NCI-H1436 treated with DMSO at 0.1 percent for 48 hours (cell line): ENCODE measurements around the gene ZNF613.
"Not testable (repeated sequence)": the region's sequence is repeated elsewhere in the genome, so short reads cannot be mapped to it uniquely, and the experiment has no call there.

Experiments used
- DNase-seq: peaks from one replicate; lab custom pipeline; 2025; lab: John Stamatoyannopoulos, UW

The ZNF613 gene

GRCh38 chr19:51944798-51945552, 17.7 kb downstream of the ZNF613 start:
- DNase-seq: no peak

GRCh38 chr19:51946602-51947001, 19.3 kb downstream of the ZNF613 start:
- no peak for DNase-seq

- DNase-seq: no peak
Observed at GRCh38 chr19:51948975-51949374, 21.7 kb downstream of the ZNF613 start.

DNA sequence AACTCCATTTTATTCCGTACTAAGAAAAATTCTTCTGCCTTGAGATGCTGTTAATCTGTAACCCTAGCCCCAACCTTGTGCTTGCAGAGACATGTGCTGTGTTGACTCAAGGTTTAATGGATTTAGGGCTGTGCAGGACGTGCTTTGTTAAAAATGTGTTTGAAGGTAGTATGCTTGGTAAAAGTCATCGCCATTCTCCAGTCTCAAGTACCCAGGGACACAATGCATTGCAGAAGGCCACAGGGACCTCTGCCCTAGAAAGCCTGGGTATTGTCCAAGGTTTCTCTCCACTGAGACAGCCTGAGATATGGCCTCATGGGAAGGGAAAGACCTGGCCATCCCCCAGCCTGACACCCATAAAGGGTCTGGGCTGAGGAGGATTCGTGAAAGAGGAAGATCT, 30.6 kb downstream of the ZNF613 start:
- DNase-seq: not testable (repeated sequence)

- no peak for DNase-seq
Observed at GRCh38 chr19:51959791-51960190, 32.5 kb downstream of the ZNF613 start.

- DNase-seq: not testable (repeated sequence)
Observed at GRCh38 chr19:51960621-51961233, 33.5 kb downstream of the ZNF613 start.

GRCh38 chr19:51965583-51965982, 38.3 kb downstream of the ZNF613 start:
- no peak for DNase-seq

GRCh38 chr19:51970718-51971117, 43.4 kb downstream of the ZNF613 start:
- DNase-seq: no peak

DNA sequence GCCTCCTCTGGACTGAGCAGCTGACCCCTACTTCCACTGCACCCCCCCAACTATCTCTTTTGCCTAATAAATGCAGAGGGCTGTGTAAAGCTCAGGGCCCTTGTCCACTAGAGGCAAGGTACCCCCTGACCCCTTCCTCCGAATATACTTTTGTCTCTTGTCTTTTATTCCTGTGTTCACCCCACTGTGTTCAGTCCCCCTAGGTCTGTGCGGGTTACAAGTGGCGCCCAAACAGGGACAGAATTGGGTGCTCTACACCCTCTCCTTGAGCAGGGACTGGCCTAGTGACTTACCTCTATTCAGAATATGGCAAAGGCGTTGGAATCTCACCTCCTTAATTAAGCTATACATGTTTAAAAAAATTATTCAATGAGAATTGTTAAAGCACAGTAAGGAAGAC, 44.4 kb downstream of the ZNF613 start:
- no peak for DNase-seq

DNA sequence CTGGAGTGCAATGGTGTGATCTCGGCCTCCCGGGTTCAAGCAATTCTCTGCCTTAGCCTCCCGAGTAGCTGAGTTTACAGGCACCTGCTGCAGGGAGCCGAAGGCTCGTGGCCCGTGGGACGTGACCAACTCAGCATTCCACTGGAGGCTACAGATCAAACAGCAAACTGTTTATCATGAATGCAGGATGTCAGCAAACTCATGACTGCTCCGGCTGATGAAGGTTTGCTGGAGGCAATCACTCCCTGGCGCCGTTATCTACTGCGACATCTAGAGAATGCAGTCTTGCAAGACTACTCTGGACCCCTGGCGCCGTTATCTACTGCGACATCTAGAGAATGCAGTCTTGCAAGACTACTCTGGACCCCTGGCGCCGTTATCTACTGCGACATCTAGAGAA, 48.5 kb downstream of the ZNF613 start:
- DNase-seq: not testable (repeated sequence)

- DNase-seq: no peak
Observed at GRCh38 chr19:51976852-51977251, 49.6 kb downstream of the ZNF613 start.

- no peak for DNase-seq
Observed at GRCh38 chr19:51977346-51977745, 50.1 kb downstream of the ZNF613 start.

DNA sequence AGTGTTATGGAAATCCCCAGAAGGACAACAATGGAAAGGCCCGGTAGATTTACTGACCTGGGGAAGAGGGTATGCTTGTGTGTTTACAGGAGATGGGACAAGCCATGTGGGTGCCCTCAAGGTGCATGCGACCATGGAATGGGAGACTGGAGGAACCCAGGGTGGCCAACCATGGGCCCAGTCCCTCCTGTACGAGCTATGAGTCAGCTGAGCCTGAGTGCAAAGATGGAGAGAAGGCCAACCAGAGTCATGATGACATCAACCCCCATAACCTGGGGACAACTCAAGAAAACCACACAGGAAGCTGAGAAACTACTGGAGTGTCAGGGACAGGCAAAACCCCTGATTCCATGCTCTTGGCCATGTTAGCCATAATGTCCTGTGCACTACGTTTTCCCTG, 51.6 kb downstream of the ZNF613 start:
- no peak for DNase-seq

DNA sequence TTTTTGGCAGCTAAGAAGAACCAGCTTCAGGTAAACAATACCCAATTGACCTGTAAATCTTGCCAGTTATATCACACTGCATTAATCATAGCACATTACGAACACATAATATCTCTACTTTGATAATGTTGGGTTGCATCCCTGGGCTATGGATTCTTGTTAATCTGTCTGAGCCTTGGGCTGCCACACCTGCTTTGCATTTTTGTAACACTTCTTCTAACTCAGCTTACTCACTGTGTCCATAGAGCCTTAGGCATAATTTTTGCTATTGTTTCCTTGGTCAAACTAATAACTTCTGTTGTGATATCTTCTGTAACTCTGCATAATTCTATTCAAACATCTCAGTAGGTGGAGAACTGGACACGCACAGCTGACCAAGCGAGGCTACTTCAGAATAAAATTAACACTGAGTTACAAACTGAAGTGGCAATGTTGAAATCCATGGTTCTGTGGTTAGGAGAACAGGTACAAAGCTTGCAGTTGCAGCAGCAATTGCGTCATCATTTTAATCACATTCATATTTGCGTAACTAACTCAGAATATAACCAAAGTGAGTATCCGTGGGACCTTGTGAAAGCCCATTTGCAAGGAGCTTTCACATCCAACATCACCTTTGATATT, 53.0 kb downstream of the ZNF613 start:
- DNase-seq: no peak

DNA sequence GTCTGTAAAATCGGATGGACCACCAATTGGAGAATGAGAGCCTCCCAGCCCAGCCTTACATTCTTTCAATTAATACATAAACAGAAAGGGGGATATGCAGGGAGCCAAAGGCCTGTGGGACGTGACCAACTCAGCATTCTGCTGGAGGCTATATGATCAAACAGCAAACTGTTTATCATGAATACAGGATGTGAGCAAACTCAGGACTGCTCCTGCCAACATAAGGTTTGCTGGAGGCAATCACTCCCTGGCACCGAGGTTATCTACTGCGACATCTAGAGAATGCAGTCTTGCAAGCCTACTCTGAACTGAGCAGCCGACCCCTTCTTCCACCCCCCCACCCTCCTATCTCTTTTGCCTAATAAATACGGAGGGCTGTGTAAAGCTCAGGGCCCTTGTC, 53.7 kb downstream of the ZNF613 start:
- DNase-seq: not testable (repeated sequence)

DNA sequence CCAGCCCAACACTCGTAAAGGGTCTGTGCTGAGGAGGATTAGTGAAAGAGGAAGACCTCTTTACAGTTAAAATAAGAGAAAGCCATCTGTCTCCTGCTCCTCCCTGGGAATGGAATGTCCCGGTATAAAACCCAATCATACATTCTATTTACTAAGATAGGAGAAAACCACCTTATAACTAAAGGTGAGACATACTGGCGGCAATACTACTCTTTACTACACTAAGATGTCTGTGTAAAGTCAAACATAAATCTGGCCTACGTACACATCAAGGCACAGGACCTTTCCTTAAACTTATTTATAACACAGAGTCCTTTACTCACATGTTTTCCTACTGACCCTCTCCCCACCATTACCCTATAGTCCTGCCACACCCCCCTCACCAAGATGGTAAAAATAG, 56.1 kb downstream of the ZNF613 start:
- DNase-seq: no peak

- peak; percentile 81 for DNase-seq
Observed at GRCh38 chr19:51986309-51987291, 59.3 kb downstream of the ZNF613 start, which contains the start of gene ZNF350. Gene ZNF350 (minus strand): TSS chr19:51986840. CDS start chr19:51974360, 12,480 bp downstream.

DNA sequence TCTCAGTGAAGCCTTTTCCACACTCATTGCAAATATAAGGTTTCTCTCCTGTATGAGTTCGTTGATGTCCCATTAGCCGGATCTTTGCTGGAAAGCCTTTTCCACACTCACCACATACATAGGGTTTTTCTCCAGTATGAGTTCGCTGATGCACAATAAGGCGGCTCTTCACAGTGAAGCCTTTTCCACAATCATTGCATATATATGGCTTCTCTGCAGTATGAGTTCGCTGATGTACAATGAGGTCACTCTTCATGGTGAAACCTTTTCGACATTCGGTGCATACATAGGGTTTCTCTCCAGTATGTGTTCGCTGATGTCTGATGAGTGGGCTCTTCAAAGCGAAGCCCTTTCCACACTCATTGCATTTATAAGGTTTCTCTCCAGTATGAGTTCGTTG, 66.2 kb downstream of the ZNF613 start:
- no peak for DNase-seq

GRCh38 chr19:51994048-51994644, 66.9 kb downstream of the ZNF613 start:
- DNase-seq: no peak
